Psoas muscle (tissue), 8 donors: ENCODE data around the gene GNA12. TPM values are rescaled to one million over a fixed set of nuclear protein-coding genes. Genes with fewer than 3 reads are reported as not detected.
A peak's percentile ranks its signal among the peaks of the same experiment; 100 is the strongest.
"Not testable (repeated sequence)": the region's sequence is repeated elsewhere in the genome, so short reads cannot be mapped to it uniquely, and the experiment has no call there.

Source experiments
- ATAC-seq, 4 donors: fragments of 200-7000 bp; cut with Tn5 transposase; one replicate each; pipeline ENCODE4 v1.9.1; 2020; ENCODE audit warnings: moderate library complexity in 3 of 4, mild to moderate bottlenecking in 2 of 4
- DNase-seq, 2 donors: peaks; one replicate each; pipeline ENCODE4 v3.0.0-alpha.2; 2020
- H3K27ac ChIP-seq: fragments of 200-600 bp; one replicate; pipeline ENCODE4 v1.8.0; 2022
- H3K27me3 ChIP-seq, 3 donors: fragments of 200-600 bp in 1 of 3; one replicate each; pipeline versions ENCODE4 v1.6.1 to v1.8.0; 2013 to 2022; ENCODE audit warnings: low read length in 2 of 3, mild to moderate bottlenecking in 2 of 3, moderate library complexity in 1 of 3; ENCODE audit not compliant: insufficient read depth in 3 of 3
- H3K36me3 ChIP-seq, 2 donors: fragments of 200-600 bp in 1 of 2; one replicate each; pipeline versions ENCODE4 v1.6.1 to v1.8.0; 2013 to 2022; ENCODE audit warnings: low read depth in 1 of 2, mild to moderate bottlenecking in 1 of 2, moderate library complexity in 1 of 2; ENCODE audit not compliant: insufficient read depth in 1 of 2
- H3K4me1 ChIP-seq: fragments of 200-600 bp; one replicate; pipeline ENCODE4 v1.8.0; 2022
- H3K4me3 ChIP-seq: fragments of 200-600 bp; one replicate; pipeline ENCODE4 v1.8.0; 2022; ENCODE audit warnings: mild to moderate bottlenecking
- H3K9me3 ChIP-seq: fragments of 200-600 bp; one replicate; pipeline ENCODE4 v1.8.0; 2022
- WGBS, 3 donors: extraction: QIAGEN DNeasy Blood & Tissue Kit; methylation state at CpG; one replicate each; pipeline versions ENCODE4 v1.1.6 to v1.1.7; 2013; 5-methylcytosine and 5-hydroxymethylcytosine counted together
- intact Hi-C, 2 donors: fragments of 100-400 bp; cut with DNase I; formaldehyde crosslinking; loops; one replicate each; pipeline versions ENCODE4 v1.11.0 to v1.14.2; 2022
- polyA plus RNA-seq, 3 donors: library from polyadenylated mRNA; stranded (reverse); fragments of 200-250 nt; gene quantifications; one replicate each; pipeline ENCODE4 v1.2.3, GENCODE V29; 2013
- total RNA-seq, 4 donors: library from RNA; stranded (reverse); fragmentation: NEBNext Ultra II Directional in 2 of 4; extraction: Animal tissue kit (Norgen Biotek cat#: 25700) in 2 of 4; gene quantifications; one replicate each; pipeline versions ENCODE4 v1.2.1 to v1.2.4, GENCODE V29; 2021 to 2023
- TF ChIP-seq, protein P1 (sequence below): fragments of 200-600 bp; IDR thresholded peaks from one replicate; pipeline ENCODE4 v1.8.0; 2022; ENCODE audit warnings: antibody characterized with exemption
- donor health status: healthy with polysubstance abuse.
- donor health status: DM: no; HTN: no; CAD: no; lungs with moderate emphysema.
- donor health status: Bipolar disorder and iron deficiency.
- donor health status: healthy.
- donor health status: DM: yes; HTN: yes; CAD: no.
- donor health status: DM: no; HTN: no; CAD: no.
- donor health status: DM: no; HTN: no; CAD: no.
- donor health status: DM: yes; HTN: yes; CAD: no.

Gene GNA12
- total and polyA plus RNA-seq, 7 donors, result 7.1 to 20.2 (median 15.4) TPM

DNA sequence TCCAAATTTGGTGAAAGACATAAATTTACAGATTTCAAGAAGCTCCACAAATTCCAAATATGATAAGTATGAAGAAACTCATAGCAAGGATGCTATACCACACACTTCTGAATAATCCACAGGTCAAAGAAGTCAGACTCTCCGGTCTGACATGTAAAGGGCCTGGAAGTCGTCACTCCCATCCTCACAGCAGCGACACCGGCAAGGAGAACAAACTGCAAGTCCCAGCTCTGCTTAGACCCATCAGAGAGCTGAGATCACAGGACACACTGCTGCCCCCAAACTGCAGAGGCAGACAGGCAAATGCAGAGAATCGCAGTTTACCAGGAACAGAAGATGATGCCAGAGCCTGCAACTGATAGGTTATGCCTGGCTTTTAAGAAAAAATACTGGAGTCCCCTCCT lies 94.1 kb downstream of the GNA12 start:
- H3K27ac ChIP-seq, result no peak overlapping the region
- 92 to 96% (median 96%) methylated on average over 5 of the region's 5 CpGs for WGBS, 3 donors
- H3K9me3 ChIP-seq, result no peaks in the 10 kb centered on the region
- no peaks in the 10 kb centered on the region for H3K36me3 ChIP-seq
- intact Hi-C loops, result no loop called here
- DNase-seq (no peak), ATAC-seq (no peak)
- no peak overlapping the region for H3K4me3 ChIP-seq
- no peaks in the 10 kb centered on the region for H3K4me1 ChIP-seq
- H3K27me3 ChIP-seq, result no peaks in the 10 kb centered on the region
- TF ChIP-seq, protein P1, sequence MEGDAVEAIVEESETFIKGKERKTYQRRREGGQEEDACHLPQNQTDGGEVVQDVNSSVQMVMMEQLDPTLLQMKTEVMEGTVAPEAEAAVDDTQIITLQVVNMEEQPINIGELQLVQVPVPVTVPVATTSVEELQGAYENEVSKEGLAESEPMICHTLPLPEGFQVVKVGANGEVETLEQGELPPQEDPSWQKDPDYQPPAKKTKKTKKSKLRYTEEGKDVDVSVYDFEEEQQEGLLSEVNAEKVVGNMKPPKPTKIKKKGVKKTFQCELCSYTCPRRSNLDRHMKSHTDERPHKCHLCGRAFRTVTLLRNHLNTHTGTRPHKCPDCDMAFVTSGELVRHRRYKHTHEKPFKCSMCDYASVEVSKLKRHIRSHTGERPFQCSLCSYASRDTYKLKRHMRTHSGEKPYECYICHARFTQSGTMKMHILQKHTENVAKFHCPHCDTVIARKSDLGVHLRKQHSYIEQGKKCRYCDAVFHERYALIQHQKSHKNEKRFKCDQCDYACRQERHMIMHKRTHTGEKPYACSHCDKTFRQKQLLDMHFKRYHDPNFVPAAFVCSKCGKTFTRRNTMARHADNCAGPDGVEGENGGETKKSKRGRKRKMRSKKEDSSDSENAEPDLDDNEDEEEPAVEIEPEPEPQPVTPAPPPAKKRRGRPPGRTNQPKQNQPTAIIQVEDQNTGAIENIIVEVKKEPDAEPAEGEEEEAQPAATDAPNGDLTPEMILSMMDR, result no peak

DNA sequence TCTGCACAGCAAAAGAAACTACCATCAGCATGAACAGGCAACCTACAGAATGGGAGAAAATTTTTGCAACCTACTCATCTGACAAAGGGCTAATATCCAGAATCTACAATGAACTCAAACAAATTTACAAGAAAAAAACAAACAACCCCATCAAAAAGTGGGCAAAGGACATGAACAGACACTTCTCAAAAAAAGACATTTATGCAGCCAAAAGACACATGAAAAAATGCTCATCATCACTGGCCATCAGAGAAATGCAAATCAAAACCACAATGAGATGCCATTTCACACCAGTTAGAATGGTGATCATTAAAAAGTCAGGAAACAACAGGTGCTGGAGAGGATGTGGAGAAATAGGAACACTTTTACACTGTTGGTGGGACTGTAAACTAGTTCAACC lies 95.4 kb downstream of the GNA12 start:
- H3K9me3 ChIP-seq, H3K4me1 ChIP-seq, intact Hi-C loops, H3K27ac ChIP-seq, H3K4me3 ChIP-seq, ATAC-seq, H3K27me3 ChIP-seq, H3K36me3 ChIP-seq, DNase-seq: not testable (repeated sequence)

DNA sequence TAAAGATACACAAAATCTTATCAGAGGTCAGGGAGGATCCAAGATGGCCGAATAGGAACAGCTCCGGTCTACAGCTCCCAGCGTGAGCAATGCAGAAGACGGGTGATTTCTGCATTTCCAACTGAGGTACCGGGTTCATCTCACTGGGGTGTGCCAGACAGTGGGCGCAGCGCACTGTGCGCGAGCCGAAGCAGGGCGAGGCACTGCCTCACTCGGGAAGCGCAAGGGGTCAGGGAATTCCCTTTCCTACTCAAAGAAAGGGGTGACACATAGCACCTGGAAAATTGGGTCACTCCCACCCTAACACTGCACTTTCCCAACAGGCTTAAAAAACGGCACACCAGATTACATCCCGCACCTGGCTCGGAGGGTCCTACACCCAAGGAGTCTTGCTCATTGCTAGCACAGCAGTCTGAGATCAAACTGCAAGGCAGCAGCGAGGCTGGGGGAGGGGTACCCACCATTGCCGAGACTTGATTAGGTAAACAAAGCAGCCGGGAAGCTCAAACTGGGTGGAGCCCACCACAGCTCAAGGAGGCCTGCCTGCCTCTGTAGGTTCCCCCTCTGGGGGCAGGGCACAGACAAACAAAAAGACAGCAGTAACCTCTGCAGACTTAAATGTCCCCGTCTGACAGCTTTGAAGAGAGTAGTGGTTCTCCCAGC lies 100.5 kb downstream of the GNA12 start:
- H3K36me3 ChIP-seq, DNase-seq, ATAC-seq, H3K27ac ChIP-seq, H3K27me3 ChIP-seq, H3K4me3 ChIP-seq, H3K4me1 ChIP-seq, H3K9me3 ChIP-seq, intact Hi-C loops: not testable (repeated sequence)
- 88 to 96% (median 93%) methylated on average over 19 to 20 of the region's 20 CpGs for WGBS, 3 donors

DNA sequence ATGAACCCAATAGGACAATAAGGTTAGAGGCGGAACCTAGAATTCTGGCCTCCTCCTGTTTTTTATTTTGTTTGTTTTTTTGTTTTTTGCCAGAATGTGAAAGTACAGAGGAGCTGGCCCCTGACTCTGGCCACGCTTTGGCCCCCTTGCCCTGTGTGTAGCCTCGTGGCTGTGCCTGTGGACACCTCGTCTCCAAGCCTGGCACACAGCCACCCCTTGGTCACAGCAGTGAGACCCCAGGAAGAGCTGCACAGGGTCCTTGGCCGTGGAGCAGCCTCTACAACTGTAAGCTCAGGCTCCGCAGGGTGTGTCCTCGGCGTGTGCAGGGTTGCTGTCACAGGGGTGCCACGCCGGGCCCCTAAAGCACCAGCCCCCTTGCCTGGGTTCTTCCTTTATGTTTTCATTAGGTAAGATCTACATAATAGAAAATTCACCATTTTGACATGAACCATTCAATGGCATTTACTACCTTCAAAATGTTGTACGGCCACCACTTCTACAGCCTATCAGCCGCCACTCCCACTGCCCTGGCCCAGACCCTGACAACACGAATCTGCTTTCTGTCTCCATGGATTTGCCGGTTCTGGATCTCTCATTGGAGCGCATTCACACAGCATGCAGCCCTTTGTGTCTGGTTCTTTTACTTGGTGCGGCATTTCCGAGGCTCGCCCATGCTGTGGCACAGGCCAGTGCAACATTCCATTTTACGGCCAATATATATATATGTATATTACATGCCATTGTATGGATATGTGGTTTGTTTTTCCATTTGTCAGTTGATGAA lies 105.2 kb downstream of the GNA12 start:
- TF ChIP-seq, protein P1, result no peak
- Histone ChIP-seq H3K27me3 (no peaks in the 10 kb centered on the region), H3K27ac (no peak overlapping the region), H3K9me3 (no peaks in the 10 kb centered on the region), H3K4me1 (peaks cover 31% of the 10 kb centered on the region), H3K36me3 (no peaks in the 10 kb centered on the region), H3K4me3 (peak overlapping the region; percentile 37)
- DNase-seq (no peak), ATAC-seq (no peak)
- WGBS, 3 donors, result 92 to 95% (median 93%) methylated on average over 19 of the region's 19 CpGs
- intact Hi-C loops, result loop anchor here in 1 of 2 donors (5.0 kb wide), 1 partner anchor 103 kb away; the partner anchor contains the start of gene GNA12

DNA sequence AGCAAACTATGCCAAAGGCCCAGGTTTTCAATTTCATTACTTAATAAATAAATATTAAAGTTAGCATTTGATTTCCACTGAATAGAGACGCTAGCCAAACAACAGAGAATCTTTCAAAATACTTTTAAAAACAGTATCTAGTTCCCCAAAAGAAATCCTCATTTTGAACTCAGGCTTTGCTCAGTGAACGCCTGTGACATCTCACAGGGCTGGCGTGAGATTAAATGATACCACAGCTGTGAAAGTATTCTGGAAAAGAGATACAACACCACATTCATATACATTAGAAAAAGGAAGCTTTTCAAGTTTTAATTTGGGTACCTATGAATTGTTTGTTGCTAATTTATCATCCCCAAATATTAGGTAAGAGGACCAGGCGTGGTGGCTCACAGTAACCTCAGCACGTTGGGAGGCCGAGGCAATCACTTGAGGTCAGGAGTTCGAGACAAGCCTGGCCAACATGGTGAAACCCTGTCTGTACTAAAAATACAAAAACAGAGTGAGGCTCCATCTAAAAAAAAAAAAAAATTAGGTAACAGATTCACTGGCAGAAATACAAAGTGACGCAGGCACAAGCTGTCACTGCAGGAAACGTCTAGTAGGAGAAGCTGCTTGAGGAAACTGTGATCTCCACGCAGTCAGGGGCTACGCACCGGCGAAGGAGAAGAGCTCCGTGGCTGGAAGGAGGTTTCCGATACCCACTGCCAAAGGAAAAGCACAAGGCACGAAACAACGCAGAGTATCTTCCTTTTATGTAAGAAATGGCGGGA lies 106.2 kb downstream of the GNA12 start:
- Histone ChIP-seq H3K4me3 (peak overlapping the region; percentile 37), H3K27ac (peak overlapping the region; percentile 59), H3K4me1 (peaks cover 41% of the 10 kb centered on the region), H3K36me3 (no peaks in the 10 kb centered on the region), H3K9me3 (no peaks in the 10 kb centered on the region), H3K27me3 (no peaks in the 10 kb centered on the region)
- 31 to 63% (median 37%) methylated on average over 18 of the region's 18 CpGs for WGBS, 3 donors
- peak; percentile 56 to 73 for DNase-seq
- TF ChIP-seq, protein P1, result no peak
- peak; percentile 34 to 65 (median 56) for ATAC-seq
- intact Hi-C loops, result loop anchor here in 1 of 2 donors (5.0 kb wide), 1 partner anchor 104 kb away; the partner anchor contains the start of gene GNA12

DNA sequence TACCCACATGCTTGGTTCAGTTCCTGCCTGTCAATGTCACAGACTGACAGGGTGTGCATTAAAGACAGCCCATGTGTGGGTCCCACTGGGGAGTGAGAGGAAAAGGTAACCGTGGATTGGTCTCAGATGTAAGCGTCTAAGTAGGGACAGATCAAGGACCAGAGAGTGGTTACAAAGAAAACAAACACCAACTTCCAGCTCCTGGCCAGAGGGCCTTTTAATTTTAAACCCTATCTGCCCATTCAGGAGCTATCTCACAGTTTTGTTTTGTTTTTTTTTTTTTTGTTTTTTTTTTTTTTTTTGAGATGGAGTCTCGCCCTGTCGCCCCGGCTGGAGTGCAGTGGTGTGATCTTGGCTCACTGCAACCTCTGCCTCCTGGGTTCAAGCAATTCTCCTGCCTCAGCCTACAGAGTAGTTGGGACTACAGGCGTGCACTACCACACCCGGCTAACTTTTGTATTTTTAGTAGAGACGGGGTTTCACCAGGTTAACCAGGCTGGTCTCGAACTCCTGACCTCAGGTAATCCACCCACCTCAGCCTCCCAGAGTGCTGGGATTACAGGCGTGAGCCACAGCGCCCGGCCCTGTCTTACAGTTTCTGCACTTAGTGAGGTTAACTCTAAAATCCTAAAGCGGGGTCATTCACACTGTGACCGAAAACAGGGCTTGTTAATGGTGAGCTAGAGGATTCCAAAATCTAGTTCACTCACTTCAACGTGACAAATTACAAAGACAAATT lies 106.9 kb downstream of the GNA12 start:
- peaks cover 48% of the 10 kb centered on the region for H3K4me1 ChIP-seq
- H3K27ac ChIP-seq, result peak overlapping the region; percentile 59
- WGBS, 3 donors, result 91 to 96% (median 93%) methylated on average over 15 of the region's 15 CpGs
- H3K27me3 ChIP-seq, H3K9me3 ChIP-seq, H3K4me3 ChIP-seq, H3K36me3 ChIP-seq, DNase-seq, ATAC-seq: not testable (repeated sequence)
- intact Hi-C loops, result loop anchor here in 1 of 2 donors (5.0 kb wide), 1 partner anchor 105 kb away; the partner anchor contains the start of gene GNA12
